ENCODE measurements around the gene FADS3. TPM values are rescaled to one million over a fixed set of nuclear protein-coding genes. Genes with fewer than 3 reads are reported as not detected.

The FADS3 gene
- total and polyA plus RNA-seq, 3 donors from 2014 or later = 20.5 to 88.5 (median 50.6) TPM

DNA sequence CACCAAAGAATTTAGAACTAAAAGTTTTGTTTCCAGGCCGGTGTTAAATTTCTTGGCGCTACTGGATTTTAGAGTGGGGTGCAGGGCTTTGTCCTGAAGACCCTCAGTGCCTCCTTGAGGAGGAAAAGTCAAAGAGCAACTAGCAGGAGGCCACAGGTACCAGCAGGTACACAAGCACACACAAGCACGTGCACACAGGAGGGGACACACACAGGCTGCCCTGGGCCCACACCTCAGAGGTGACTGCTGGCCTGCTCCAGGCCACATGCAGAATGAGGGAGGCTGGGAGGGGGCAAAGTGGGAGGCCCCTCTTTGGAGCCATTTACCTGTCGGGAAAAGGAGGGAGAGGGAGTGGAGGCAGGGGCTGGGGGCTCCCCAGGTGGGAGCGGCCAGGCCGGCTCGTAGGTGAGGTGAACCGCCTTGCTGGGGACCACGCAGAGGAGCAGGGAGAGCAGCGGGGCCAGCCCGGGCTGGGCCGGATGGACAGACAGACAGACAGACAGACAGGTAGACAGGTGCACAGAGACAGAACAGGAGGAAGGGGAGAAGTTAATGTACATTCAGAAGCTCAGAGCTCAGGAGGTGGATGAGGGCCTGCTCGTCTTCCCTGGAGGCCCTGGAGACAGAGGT, 13.8 kb upstream of the FADS3 start:
- Histone ChIP-seq H3K4me3 (no peak overlapping the region), H3K9me3 (no peaks in the 10 kb centered on the region), H3K27me3 (no peaks in the 10 kb centered on the region), H3K27ac (no peak overlapping the region), H3K36me3 (ENCODE audit: low read depth, missing control alignments) (no peaks in the 10 kb centered on the region), H3K4me1 (peaks cover 31% of the 10 kb centered on the region)
- DNase-seq = no peak
- intact Hi-C loops (cut with DNase I; ENCODE audit: low total_unique reads) = no loop called here
- no peak for TF ChIP-seq POLR2A (IDR thresholded peaks at IDR 0.05)
- TF ChIP-seq, protein P1, sequence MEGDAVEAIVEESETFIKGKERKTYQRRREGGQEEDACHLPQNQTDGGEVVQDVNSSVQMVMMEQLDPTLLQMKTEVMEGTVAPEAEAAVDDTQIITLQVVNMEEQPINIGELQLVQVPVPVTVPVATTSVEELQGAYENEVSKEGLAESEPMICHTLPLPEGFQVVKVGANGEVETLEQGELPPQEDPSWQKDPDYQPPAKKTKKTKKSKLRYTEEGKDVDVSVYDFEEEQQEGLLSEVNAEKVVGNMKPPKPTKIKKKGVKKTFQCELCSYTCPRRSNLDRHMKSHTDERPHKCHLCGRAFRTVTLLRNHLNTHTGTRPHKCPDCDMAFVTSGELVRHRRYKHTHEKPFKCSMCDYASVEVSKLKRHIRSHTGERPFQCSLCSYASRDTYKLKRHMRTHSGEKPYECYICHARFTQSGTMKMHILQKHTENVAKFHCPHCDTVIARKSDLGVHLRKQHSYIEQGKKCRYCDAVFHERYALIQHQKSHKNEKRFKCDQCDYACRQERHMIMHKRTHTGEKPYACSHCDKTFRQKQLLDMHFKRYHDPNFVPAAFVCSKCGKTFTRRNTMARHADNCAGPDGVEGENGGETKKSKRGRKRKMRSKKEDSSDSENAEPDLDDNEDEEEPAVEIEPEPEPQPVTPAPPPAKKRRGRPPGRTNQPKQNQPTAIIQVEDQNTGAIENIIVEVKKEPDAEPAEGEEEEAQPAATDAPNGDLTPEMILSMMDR (IDR thresholded peaks at IDR 0.05) = no peak
- WGBS, 2 donors = 86 to 92% methylated on average over 13 of the region's 13 CpGs

DNA sequence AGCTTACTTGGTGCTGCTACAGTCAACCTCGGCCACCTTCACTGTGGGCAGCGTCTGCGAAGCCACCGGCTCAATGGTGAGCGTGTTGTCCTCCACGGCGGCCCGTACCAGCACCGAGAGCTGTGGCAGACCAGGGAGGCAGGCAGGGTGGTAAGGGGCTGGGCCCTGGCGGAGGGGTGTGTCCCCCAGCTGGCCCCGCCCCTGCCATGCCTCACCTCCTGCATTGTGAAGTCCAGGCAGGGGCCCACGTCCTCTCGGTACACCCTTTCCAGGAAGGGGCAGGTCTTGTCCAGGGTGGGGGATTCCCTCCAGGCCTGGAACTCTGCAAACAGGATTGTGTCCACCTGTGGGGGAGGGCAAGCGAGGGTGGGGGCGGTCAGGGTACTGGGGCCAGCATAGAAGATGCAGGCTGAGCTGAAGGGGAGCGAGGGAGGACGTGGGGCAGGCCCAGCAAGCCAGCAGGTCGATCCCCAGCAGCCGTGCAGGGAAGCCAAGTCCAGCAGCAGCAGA, 13.2 kb upstream of the FADS3 start:
- TF ChIP-seq POLR2A (IDR thresholded peaks at IDR 0.05) = no peak
- TF ChIP-seq, protein P1 (IDR thresholded peaks at IDR 0.05) = no peak
- intact Hi-C loops (cut with DNase I; ENCODE audit: low total_unique reads) = no loop called here
- Histone ChIP-seq H3K36me3 (ENCODE audit: low read depth, missing control alignments) (no peaks in the 10 kb centered on the region), H3K4me3 (no peak overlapping the region), H3K27ac (peak overlapping the region in 1 of 2 donors; percentile 24), H3K4me1 (peaks cover 29% of the 10 kb centered on the region), H3K9me3 (no peaks in the 10 kb centered on the region), H3K27me3 (no peaks in the 10 kb centered on the region)
- DNase-seq = no peak
- 66 to 81% methylated on average over 14 to 19 of the region's 19 CpGs for WGBS, 2 donors

DNA sequence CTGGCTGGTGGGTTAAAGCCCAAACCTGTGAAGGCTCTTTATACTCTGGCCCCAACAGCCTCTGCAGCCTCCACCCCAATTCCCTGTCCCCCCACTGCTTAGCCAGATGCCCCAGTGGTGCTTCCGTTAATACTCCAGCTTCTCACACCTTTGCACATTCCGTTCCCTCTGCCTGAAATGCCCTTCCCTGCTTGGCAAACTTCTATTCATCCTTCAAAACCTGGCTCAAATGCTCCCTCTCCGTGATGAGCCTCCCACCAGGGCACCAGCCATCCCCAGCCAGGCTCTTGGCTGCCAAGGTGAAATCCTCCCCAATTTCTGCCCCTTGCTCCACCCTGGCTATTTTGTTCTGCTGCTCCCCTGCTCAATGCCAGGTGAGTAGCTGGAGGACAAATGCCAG, 12.5 kb upstream of the FADS3 start:
- 90 to 97% methylated on average over 3 of the region's 3 CpGs for WGBS, 2 donors

DNA sequence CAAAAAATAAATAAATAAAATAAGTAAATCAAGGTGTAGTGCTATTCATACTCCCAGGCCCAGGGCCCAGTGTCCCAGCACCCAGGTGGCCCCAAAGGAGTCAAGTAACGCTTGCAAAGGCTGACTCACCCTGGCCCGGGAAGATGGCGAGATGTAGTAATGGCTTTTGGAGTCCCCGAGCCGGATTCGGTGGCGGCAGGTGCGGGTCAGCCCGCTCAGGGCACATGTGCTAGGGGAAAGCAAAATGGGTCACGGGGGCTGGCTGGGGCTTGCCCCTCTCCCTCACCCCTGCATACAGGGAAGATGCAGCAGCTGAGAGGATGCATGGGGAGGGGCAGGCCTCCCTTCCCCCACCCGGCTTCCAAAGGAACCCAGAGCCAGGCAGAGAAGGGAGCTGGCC, 11.0 kb upstream of the FADS3 start:
- Histone ChIP-seq H3K4me1 (peaks cover 28% of the 10 kb centered on the region), H3K9me3 (no peaks in the 10 kb centered on the region), H3K27me3 (no peaks in the 10 kb centered on the region), H3K36me3 (ENCODE audit: low read depth, missing control alignments) (no peaks in the 10 kb centered on the region), H3K27ac (peak overlapping the region in 1 of 2 donors; percentile 41), H3K4me3 (no peak overlapping the region)
- no peak for TF ChIP-seq POLR2A (IDR thresholded peaks at IDR 0.05)
- TF ChIP-seq, protein P1 (IDR thresholded peaks at IDR 0.05) = no peak
- WGBS, 2 donors = 87% methylated on average over 11 of the region's 11 CpGs; no CpG with 5 or more reads in 1 of the 2 donors
- intact Hi-C loops (cut with DNase I; ENCODE audit: low total_unique reads) = no loop called here
- DNase-seq = no peak

More for the DNA sequence above, 12.5 kb upstream of the FADS3 start:
- no peaks in the 10 kb centered on the region for H3K27me3 ChIP-seq
- TF ChIP-seq POLR2A (IDR thresholded peaks at IDR 0.05) = no peak
- TF ChIP-seq, protein P1 (IDR thresholded peaks at IDR 0.05) = no peak
- H3K9me3 ChIP-seq = no peaks in the 10 kb centered on the region
- H3K4me3 ChIP-seq = no peak overlapping the region
- no peak for DNase-seq
- H3K27ac ChIP-seq = no peak overlapping the region
- H3K36me3 ChIP-seq (ENCODE audit: low read depth, missing control alignments) = no peaks in the 10 kb centered on the region
- intact Hi-C loops (cut with DNase I; ENCODE audit: low total_unique reads) = no loop called here
- H3K4me1 ChIP-seq = peaks cover 28% of the 10 kb centered on the region

DNA sequence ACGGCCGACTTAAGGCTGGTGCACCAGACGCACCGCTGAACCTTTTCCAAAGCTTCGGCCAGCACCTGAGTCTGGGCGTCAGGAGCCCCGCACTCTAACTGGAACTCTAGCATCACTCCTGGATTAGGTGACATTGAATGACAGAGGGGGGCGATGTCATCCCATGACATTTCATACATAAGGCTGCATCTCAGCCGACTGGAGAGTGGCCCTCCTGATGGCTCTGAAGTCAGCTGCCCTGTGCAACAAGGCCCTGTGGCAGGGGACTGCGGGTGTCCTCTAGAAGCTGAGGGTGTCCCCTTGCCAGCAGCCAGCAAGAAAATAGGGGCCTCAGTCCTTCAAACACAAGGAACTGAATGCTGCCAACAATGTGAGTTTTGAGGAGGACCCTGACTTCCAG, 10.1 kb upstream of the FADS3 start:
- TF ChIP-seq POLR2A (IDR thresholded peaks at IDR 0.05) = no peak
- TF ChIP-seq, protein P1 (IDR thresholded peaks at IDR 0.05) = no peak
- Histone ChIP-seq H3K36me3 (ENCODE audit: low read depth, missing control alignments) (no peaks in the 10 kb centered on the region), H3K4me3 (no peak overlapping the region), H3K27me3 (no peaks in the 10 kb centered on the region), H3K27ac (peak overlapping the region in 1 of 2 donors; percentile 41), H3K4me1 (peaks cover 28% of the 10 kb centered on the region), H3K9me3 (no peaks in the 10 kb centered on the region)
- 77 to 95% methylated on average over 6 to 10 of the region's 10 CpGs for WGBS, 2 donors
- no peak for DNase-seq
- intact Hi-C loops (cut with DNase I; ENCODE audit: low total_unique reads) = no loop called here

Data from testis (tissue), 3 donors.